ENCODE results near the gene MTRR.
A peak's percentile ranks its signal among the peaks of the same experiment; 100 is the strongest.

MTRR gene

DNA sequence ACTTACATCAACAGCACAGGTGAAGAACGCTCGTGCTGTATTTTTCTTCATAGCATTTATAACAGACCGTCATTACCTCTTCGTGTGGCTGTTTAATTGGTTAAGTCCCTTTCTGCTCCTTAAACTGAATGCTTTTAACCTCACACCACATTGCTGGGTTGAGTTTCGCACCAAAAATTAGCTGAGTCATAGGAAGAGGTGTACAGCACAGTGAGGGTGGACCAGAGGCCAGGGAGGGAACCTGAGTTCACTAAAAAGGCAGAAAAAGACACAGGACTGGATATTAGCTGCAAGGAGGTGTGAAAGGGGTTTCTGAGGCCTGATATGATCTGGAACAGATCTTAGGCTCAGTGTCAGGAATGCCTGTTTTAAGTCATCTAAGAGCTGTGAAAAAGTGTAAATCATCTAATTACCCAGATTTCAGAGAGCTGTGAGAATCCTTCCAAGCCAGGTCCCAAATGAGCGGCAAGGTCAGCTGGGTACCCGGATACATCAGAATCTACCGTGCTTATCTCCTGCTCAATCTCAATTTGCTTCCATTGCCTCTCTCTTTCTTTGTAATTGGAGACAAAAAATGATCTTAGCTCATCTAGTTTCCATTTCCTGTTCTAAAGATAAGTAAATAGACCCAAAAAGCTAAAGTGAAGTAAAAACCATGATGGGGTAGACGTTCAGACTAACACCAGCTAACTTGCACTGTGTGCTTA, 10.9 kb upstream of the MTRR start:
- Histone ChIP-seq H3K9me3 (ENCODE audit: insufficient read depth, low read length) (no peaks in the 10 kb centered on the region), H3K27me3 (ENCODE audit: low read depth, low read length) (no peaks in the 10 kb centered on the region), H3K79me2 (ENCODE audit: low read length) (no peaks in the 10 kb centered on the region), H3K4me1 (ENCODE audit: low read length) (no peaks in the 10 kb centered on the region), H3K27ac (ENCODE audit: low read length) (no peak overlapping the region), H2AFZ (ENCODE audit: low read depth, low read length) (no peak overlapping the region), H3K4me2 (ENCODE audit: low read length) (no peak overlapping the region), H4K20me1 (ENCODE audit: insufficient read depth, low read length) (no peaks in the 10 kb centered on the region), H3K4me3 (ENCODE audit: low read length) (no peak overlapping the region), H3K36me3 (replicated peaks; ENCODE audit: low read depth, low read length) (peaks cover 6% of the 10 kb centered on the region), H3K9ac (ENCODE audit: low read length) (no peak overlapping the region)
- TF ChIP-seq EZH2phosphoT487 (IDR thresholded peaks at IDR 0.05; ENCODE audit: low read depth): no peak
- TF ChIP-seq, protein P1, sequence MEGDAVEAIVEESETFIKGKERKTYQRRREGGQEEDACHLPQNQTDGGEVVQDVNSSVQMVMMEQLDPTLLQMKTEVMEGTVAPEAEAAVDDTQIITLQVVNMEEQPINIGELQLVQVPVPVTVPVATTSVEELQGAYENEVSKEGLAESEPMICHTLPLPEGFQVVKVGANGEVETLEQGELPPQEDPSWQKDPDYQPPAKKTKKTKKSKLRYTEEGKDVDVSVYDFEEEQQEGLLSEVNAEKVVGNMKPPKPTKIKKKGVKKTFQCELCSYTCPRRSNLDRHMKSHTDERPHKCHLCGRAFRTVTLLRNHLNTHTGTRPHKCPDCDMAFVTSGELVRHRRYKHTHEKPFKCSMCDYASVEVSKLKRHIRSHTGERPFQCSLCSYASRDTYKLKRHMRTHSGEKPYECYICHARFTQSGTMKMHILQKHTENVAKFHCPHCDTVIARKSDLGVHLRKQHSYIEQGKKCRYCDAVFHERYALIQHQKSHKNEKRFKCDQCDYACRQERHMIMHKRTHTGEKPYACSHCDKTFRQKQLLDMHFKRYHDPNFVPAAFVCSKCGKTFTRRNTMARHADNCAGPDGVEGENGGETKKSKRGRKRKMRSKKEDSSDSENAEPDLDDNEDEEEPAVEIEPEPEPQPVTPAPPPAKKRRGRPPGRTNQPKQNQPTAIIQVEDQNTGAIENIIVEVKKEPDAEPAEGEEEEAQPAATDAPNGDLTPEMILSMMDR (IDR thresholded peaks at IDR 0.05; ENCODE audit: low read depth, low read length): no peak

DNA sequence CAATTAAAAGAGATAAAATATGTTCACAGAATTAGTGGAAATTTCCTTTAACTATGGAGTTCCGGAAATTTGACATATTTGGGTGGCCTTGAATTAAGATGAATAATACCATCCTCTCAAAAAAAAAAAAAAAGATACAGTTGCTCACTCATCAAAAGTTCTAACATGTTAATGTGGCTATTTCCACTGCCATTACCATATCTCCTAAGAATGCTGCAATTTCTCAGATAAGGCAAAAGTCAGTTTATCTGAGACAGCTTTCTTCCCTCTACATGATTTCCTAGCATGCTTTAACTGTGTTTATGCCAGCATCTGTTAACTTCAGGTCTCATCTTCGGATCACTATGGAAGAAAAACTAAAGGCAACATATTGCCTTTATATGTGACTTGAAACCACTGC, 2.8 kb upstream of the MTRR start:
- no peak overlapping the region for H3K4me2 ChIP-seq (ENCODE audit: low read length)
- peaks cover 48% of the 10 kb centered on the region for H3K79me2 ChIP-seq (ENCODE audit: low read length)
- H3K27me3 ChIP-seq (ENCODE audit: low read depth, low read length): no peaks in the 10 kb centered on the region
- no peak overlapping the region for H3K27ac ChIP-seq (ENCODE audit: low read length)
- peaks cover 15% of the 10 kb centered on the region for H4K20me1 ChIP-seq (ENCODE audit: insufficient read depth, low read length)
- H2AFZ ChIP-seq (ENCODE audit: low read depth, low read length): no peak overlapping the region
- no peak for TF ChIP-seq EZH2phosphoT487 (IDR thresholded peaks at IDR 0.05; ENCODE audit: low read depth)
- TF ChIP-seq, protein P1 (IDR thresholded peaks at IDR 0.05; ENCODE audit: low read depth, low read length): no peak
- no peak overlapping the region for H3K4me3 ChIP-seq (ENCODE audit: low read length)
- H3K4me1 ChIP-seq (ENCODE audit: low read length): peaks cover 17% of the 10 kb centered on the region
- peaks cover 8% of the 10 kb centered on the region for H3K36me3 ChIP-seq (replicated peaks; ENCODE audit: low read depth, low read length)
- H3K9ac ChIP-seq (ENCODE audit: low read length): no peak overlapping the region
- no peaks in the 10 kb centered on the region for H3K9me3 ChIP-seq (ENCODE audit: insufficient read depth, low read length)

- H3K9ac ChIP-seq (ENCODE audit: low read length): no peak overlapping the region
- no peak overlapping the region for H3K4me2 ChIP-seq (ENCODE audit: low read length)
- H3K79me2 ChIP-seq (ENCODE audit: low read length): peaks cover 58% of the 10 kb centered on the region
Observed at GRCh38 chr5:7867260-7867659, 1.7 kb upstream of the MTRR start.

GRCh38 chr5:7868427-7868772, 548 bp upstream of the MTRR start:
- peak overlapping the region; percentile 74 for H3K4me2 ChIP-seq (ENCODE audit: low read length)
- H3K9me3 ChIP-seq (ENCODE audit: insufficient read depth, low read length): no peaks in the 10 kb centered on the region
- peaks cover 15% of the 10 kb centered on the region for H3K36me3 ChIP-seq (replicated peaks; ENCODE audit: low read depth, low read length)
- no peaks in the 10 kb centered on the region for H3K27me3 ChIP-seq (ENCODE audit: low read depth, low read length)
- H4K20me1 ChIP-seq (ENCODE audit: insufficient read depth, low read length): peaks cover 36% of the 10 kb centered on the region
- H3K4me3 ChIP-seq (ENCODE audit: low read length): peak overlapping the region; percentile 93
- peak overlapping the region; percentile 41 for H2AFZ ChIP-seq (ENCODE audit: low read depth, low read length)
- no peak overlapping the region for H3K27ac ChIP-seq (ENCODE audit: low read length)
- peak overlapping the region; percentile 91 for H3K9ac ChIP-seq (ENCODE audit: low read length)
- peaks cover 70% of the 10 kb centered on the region for H3K79me2 ChIP-seq (ENCODE audit: low read length)
- peaks cover 39% of the 10 kb centered on the region for H3K4me1 ChIP-seq (ENCODE audit: low read length)
- TF ChIP-seq, protein P1 (IDR thresholded peaks at IDR 0.05; ENCODE audit: low read depth, low read length): no peak

More at GRCh38 chr5:7867260-7867659, 1.7 kb upstream of the MTRR start:
- H3K27me3 ChIP-seq (ENCODE audit: low read depth, low read length): no peaks in the 10 kb centered on the region
- H3K9me3 ChIP-seq (ENCODE audit: insufficient read depth, low read length): no peaks in the 10 kb centered on the region
- peaks cover 26% of the 10 kb centered on the region for H4K20me1 ChIP-seq (ENCODE audit: insufficient read depth, low read length)
- peaks cover 18% of the 10 kb centered on the region for H3K36me3 ChIP-seq (replicated peaks; ENCODE audit: low read depth, low read length)
- no peak overlapping the region for H3K4me3 ChIP-seq (ENCODE audit: low read length)
- no peak overlapping the region for H3K27ac ChIP-seq (ENCODE audit: low read length)
- no peak overlapping the region for H2AFZ ChIP-seq (ENCODE audit: low read depth, low read length)
- peaks cover 27% of the 10 kb centered on the region for H3K4me1 ChIP-seq (ENCODE audit: low read length)
- no peak for TF ChIP-seq EZH2phosphoT487 (IDR thresholded peaks at IDR 0.05; ENCODE audit: low read depth)
- TF ChIP-seq, protein P1 (IDR thresholded peaks at IDR 0.05; ENCODE audit: low read depth, low read length): no peak

All from OCI-LY3 (cell line).